ENCODE measurements around the gene ANO4.
"Not testable (repeated sequence)": the region's sequence is repeated elsewhere in the genome, so short reads cannot be mapped to it uniquely, and the experiment has no call there.

ANO4 gene

DNA sequence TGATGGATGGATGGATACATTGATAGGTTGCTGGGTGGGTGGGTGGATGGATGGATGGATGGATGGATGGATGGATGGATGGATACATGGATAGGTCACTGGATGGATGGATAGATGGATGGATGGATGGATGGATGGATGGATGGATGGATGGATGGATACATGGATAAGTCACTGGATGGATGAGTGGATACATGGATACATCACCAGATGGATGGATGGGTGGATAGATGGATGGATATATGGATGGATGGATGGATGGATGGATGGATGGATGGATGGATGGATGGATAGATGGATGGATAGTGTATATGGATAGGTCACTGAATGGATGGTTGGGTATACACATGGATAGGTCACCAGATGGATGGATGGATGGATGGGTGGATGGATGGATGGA, 194.9 kb downstream of the ANO4 start:
- not testable (repeated sequence) for H3K4me3 ChIP-seq (ENCODE audit: low read depth, low read length); H4K8ac ChIP-seq (ENCODE audit: low read depth, low read length); H4K12ac ChIP-seq (ENCODE audit: low read depth, low read length); H3K27ac ChIP-seq (ENCODE audit: low read depth, low read length); H3K79me1 ChIP-seq (ENCODE audit: low read length); H2BK5ac ChIP-seq (ENCODE audit: low read depth, low read length, poor library complexity); H3K14ac ChIP-seq (ENCODE audit: low read length); H3K18ac ChIP-seq (ENCODE audit: low read length); H3K9ac ChIP-seq (ENCODE audit: low read length); H3K27me3 ChIP-seq (ENCODE audit: insufficient read depth, low read length); H2BK120ac ChIP-seq (ENCODE audit: insufficient read depth, low read length, poor library complexity); H3K9me3 ChIP-seq (ENCODE audit: insufficient read depth, low read depth, low read length); H3K4me2 ChIP-seq (ENCODE audit: low read length); H3K79me2 ChIP-seq (ENCODE audit: control insufficient read depth, insufficient read depth, low read length, poor library complexity); DNase-seq; H4K91ac ChIP-seq (ENCODE audit: low read depth, low read length); H3K36me3 ChIP-seq (ENCODE audit: control insufficient read depth in 1 of 2, insufficient read depth in 2 of 2, low read length in 2 of 2); H3K23ac ChIP-seq (ENCODE audit: low read length); H2AFZ ChIP-seq (ENCODE audit: insufficient read depth, low read length, poor library complexity); H2AK5ac ChIP-seq (ENCODE audit: low read length); H3K4ac ChIP-seq (ENCODE audit: low read depth, low read length); H2BK12ac ChIP-seq (ENCODE audit: low read length)
- peaks cover 8 to 13% of the 10 kb centered on the region in 2 experiments for H3K4me1 ChIP-seq (ENCODE audit: control insufficient read depth in 1 of 2, insufficient read depth in 2 of 2, low read length in 2 of 2)

DNA sequence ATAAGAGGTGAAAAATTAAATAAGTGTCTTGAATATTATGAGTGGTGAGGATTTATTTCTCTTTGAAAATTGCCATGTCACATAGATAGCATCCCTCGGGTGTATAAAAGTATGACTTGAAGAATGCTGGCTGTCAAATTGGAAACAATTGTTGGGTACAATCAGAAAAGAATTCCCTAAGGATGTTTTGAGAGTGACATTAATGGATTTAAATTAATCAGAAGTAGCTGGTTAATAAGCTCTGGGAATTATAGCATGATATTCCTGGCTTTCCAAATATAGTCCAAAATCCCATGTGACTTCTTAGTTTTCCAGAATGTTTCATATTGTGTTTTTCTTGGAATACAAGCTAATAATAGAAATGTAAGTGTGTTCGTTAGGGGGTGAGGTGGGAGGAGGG, 196.5 kb downstream of the ANO4 start:
- Histone ChIP-seq H3K36me3 (ENCODE audit: control insufficient read depth in 1 of 2, insufficient read depth in 2 of 2, low read length in 2 of 2) (no peaks in the 10 kb centered on the region), H2AFZ (ENCODE audit: insufficient read depth, low read length, poor library complexity) (no peak overlapping the region), H3K18ac (ENCODE audit: low read length) (no peak overlapping the region), H3K23ac (ENCODE audit: low read length) (no peak overlapping the region), H3K14ac (ENCODE audit: low read length) (no peak overlapping the region), H2AK5ac (ENCODE audit: low read length) (no peak overlapping the region), H3K9me3 (ENCODE audit: insufficient read depth, low read depth, low read length) (no peaks in the 10 kb centered on the region), H2BK120ac (ENCODE audit: insufficient read depth, low read length, poor library complexity) (no peak overlapping the region), H3K27ac (ENCODE audit: low read depth, low read length) (no peak overlapping the region), H3K4me3 (ENCODE audit: low read depth, low read length) (no peak overlapping the region), H3K4ac (ENCODE audit: low read depth, low read length) (no peak overlapping the region), H2BK5ac (ENCODE audit: low read depth, low read length, poor library complexity) (no peak overlapping the region), H3K79me2 (ENCODE audit: control insufficient read depth, insufficient read depth, low read length, poor library complexity) (no peaks in the 10 kb centered on the region), H4K91ac (ENCODE audit: low read depth, low read length) (no peak overlapping the region), H4K12ac (ENCODE audit: low read depth, low read length) (no peak overlapping the region), H3K4me2 (ENCODE audit: low read length) (no peak overlapping the region), H2BK12ac (ENCODE audit: low read length) (no peak overlapping the region), H3K79me1 (ENCODE audit: low read length) (peaks cover 3% of the 10 kb centered on the region), H3K9ac (ENCODE audit: low read length) (no peak overlapping the region), H3K4me1 (ENCODE audit: control insufficient read depth in 1 of 2, insufficient read depth in 2 of 2, low read length in 2 of 2) (peaks cover 8 to 16% of the 10 kb centered on the region in 2 experiments), H4K8ac (ENCODE audit: low read depth, low read length) (no peak overlapping the region), H3K27me3 (ENCODE audit: insufficient read depth, low read length) (no peaks in the 10 kb centered on the region)
- 100% methylated on average over 1 of the region's 2 CpGs for WGBS (ENCODE audit: extremely low coverage, insufficient coverage, insufficient read length)
- DNase-seq, result no peak

DNA sequence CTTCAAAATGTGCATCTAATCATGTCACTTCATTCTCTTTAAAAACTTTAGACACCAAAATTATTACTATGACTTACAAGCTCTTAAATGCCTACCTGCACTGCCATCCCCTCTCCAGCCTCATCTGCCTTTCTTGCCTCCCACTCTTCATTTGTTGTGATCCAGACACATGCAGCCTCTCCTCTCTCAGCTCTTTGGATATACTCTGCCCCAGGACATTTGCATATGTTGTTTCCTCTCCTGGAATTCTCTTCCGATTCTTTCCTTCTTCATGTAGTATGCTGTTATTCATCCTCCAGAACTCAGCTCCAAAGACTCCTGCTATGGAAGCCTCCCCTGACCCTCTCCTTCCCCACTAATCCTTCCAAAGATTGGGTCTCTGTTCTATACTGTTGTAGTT, 197.6 kb downstream of the ANO4 start:
- peaks cover 8 to 14% of the 10 kb centered on the region in 2 experiments for H3K4me1 ChIP-seq (ENCODE audit: control insufficient read depth in 1 of 2, insufficient read depth in 2 of 2, low read length in 2 of 2)
- no peak overlapping the region for H2BK5ac ChIP-seq (ENCODE audit: low read depth, low read length, poor library complexity)
- H3K9me3 ChIP-seq (ENCODE audit: insufficient read depth, low read depth, low read length), result no peaks in the 10 kb centered on the region
- H3K14ac ChIP-seq (ENCODE audit: low read length), result no peak overlapping the region
- no peaks in the 10 kb centered on the region for H3K27me3 ChIP-seq (ENCODE audit: insufficient read depth, low read length)
- no peak for DNase-seq
- no peak overlapping the region for H2BK12ac ChIP-seq (ENCODE audit: low read length)
- no peaks in the 10 kb centered on the region for H3K36me3 ChIP-seq (ENCODE audit: control insufficient read depth in 1 of 2, insufficient read depth in 2 of 2, low read length in 2 of 2)
- no peak overlapping the region for H4K12ac ChIP-seq (ENCODE audit: low read depth, low read length)
- H3K4me2 ChIP-seq (ENCODE audit: low read length), result no peak overlapping the region
- no peak overlapping the region for H3K27ac ChIP-seq (ENCODE audit: low read depth, low read length)
- H3K4ac ChIP-seq (ENCODE audit: low read depth, low read length), result no peak overlapping the region
- H3K18ac ChIP-seq (ENCODE audit: low read length), result no peak overlapping the region
- no peak overlapping the region for H4K91ac ChIP-seq (ENCODE audit: low read depth, low read length)
- H2AK5ac ChIP-seq (ENCODE audit: low read length), result no peak overlapping the region
- WGBS (ENCODE audit: extremely low coverage, insufficient coverage, insufficient read length), result no CpG with 5 or more reads among the region's 1 CpG
- H3K9ac ChIP-seq (ENCODE audit: low read length), result no peak overlapping the region
- H4K8ac ChIP-seq (ENCODE audit: low read depth, low read length), result no peak overlapping the region
- H2AFZ ChIP-seq (ENCODE audit: insufficient read depth, low read length, poor library complexity), result no peak overlapping the region
- peaks cover 3% of the 10 kb centered on the region for H3K79me1 ChIP-seq (ENCODE audit: low read length)
- no peak overlapping the region for H2BK120ac ChIP-seq (ENCODE audit: insufficient read depth, low read length, poor library complexity)
- no peak overlapping the region for H3K23ac ChIP-seq (ENCODE audit: low read length)
- no peaks in the 10 kb centered on the region for H3K79me2 ChIP-seq (ENCODE audit: control insufficient read depth, insufficient read depth, low read length, poor library complexity)
- no peak overlapping the region for H3K4me3 ChIP-seq (ENCODE audit: low read depth, low read length)

DNA sequence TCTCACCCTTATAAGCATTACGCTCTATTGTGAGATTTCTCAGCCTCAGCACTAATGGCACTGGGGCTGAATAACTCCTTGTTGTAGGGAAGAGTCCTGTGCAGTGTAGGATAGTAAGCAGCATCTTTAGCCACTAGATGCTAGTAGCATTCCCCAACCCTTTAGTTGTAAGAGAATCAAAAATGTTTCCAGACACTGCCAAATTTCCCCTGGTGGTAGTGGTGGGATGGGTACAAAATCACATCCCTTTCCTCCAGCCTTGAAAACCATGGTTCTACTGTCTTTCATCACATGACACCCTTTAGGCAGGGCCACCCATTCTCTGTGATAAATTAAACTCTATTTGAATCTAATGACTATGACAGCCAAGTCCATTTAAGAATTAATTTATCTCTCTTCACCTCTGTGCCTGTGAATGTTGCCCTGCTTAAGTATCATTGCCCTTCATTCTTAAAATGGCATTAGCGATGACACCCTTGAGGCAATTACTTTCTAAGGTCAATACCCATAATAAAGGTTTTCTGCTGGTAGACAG, 199.4 kb downstream of the ANO4 start:
- no CpG with 5 or more reads among the region's 2 CpGs for WGBS (ENCODE audit: extremely low coverage, insufficient coverage, insufficient read length)

More for the DNA sequence above, 199.4 kb downstream of the ANO4 start:
- H3K23ac ChIP-seq (ENCODE audit: low read length), result no peak overlapping the region
- H3K18ac ChIP-seq (ENCODE audit: low read length), result no peak overlapping the region
- H2BK12ac ChIP-seq (ENCODE audit: low read length), result no peak overlapping the region
- H3K4ac ChIP-seq (ENCODE audit: low read depth, low read length), result no peak overlapping the region
- H3K4me2 ChIP-seq (ENCODE audit: low read length), result no peak overlapping the region
- H3K14ac ChIP-seq (ENCODE audit: low read length), result no peak overlapping the region
- no peaks in the 10 kb centered on the region for H3K27me3 ChIP-seq (ENCODE audit: insufficient read depth, low read length)
- H4K8ac ChIP-seq (ENCODE audit: low read depth, low read length), result no peak overlapping the region
- H3K36me3 ChIP-seq (ENCODE audit: control insufficient read depth in 1 of 2, insufficient read depth in 2 of 2, low read length in 2 of 2), result no peaks in the 10 kb centered on the region
- no peak for DNase-seq
- H4K91ac ChIP-seq (ENCODE audit: low read depth, low read length), result no peak overlapping the region
- H3K79me2 ChIP-seq (ENCODE audit: control insufficient read depth, insufficient read depth, low read length, poor library complexity), result no peaks in the 10 kb centered on the region
- no peak overlapping the region for H2BK120ac ChIP-seq (ENCODE audit: insufficient read depth, low read length, poor library complexity)
- no peaks in the 10 kb centered on the region for H3K79me1 ChIP-seq (ENCODE audit: low read length)
- no peak overlapping the region for H2AFZ ChIP-seq (ENCODE audit: insufficient read depth, low read length, poor library complexity)
- H2AK5ac ChIP-seq (ENCODE audit: low read length), result no peak overlapping the region
- H3K4me3 ChIP-seq (ENCODE audit: low read depth, low read length), result no peak overlapping the region
- peaks cover 0 to 3% of the 10 kb centered on the region in 2 experiments for H3K4me1 ChIP-seq (ENCODE audit: control insufficient read depth in 1 of 2, insufficient read depth in 2 of 2, low read length in 2 of 2)
- no peak overlapping the region for H3K9ac ChIP-seq (ENCODE audit: low read length)
- no peak overlapping the region for H4K12ac ChIP-seq (ENCODE audit: low read depth, low read length)
- no peak overlapping the region for H2BK5ac ChIP-seq (ENCODE audit: low read depth, low read length, poor library complexity)
- H3K9me3 ChIP-seq (ENCODE audit: insufficient read depth, low read depth, low read length), result no peaks in the 10 kb centered on the region
- no peak overlapping the region for H3K27ac ChIP-seq (ENCODE audit: low read depth, low read length)

All from trophoblast cell (in vitro differentiated cells and primary cell).